SK-N-SH (cell line): ENCODE measurements around the gene AGAP1. TPM values are rescaled to one million over a fixed set of nuclear protein-coding genes. Genes with fewer than 3 reads are reported as not detected.

Source experiments
- CTCF ChIA-PET: fragments of 300-600, 350-600 bp; formaldehyde crosslinking; extraction: SDS; loops from one replicate; lab custom pipeline; 2021; lab: Yijun Ruan, JAX
- POLR2A ChIA-PET: fragments of 350-600 bp; sonication (Branson Sonifier 250); formaldehyde crosslinking; extraction: SDS; loops from one replicate; lab custom pipeline; 2020; ENCODE audit warnings: antibody characterized with exemption, inconsistent platforms; lab: Yijun Ruan, JAX
- DNase-seq: peaks from one replicate; pipeline ENCODE4 v3.0.0; 2012
- H2AFZ ChIP-seq: fragments of 200-600 bp; sonication (generic); 2 replicates; pipeline ENCODE4 v1.8.1; 2016; ENCODE audit warnings: antibody characterized with exemption, mild to moderate bottlenecking, low read depth
- H3F3A ChIP-seq: fragments of 200-600 bp; sonication (generic); replicated peaks from 2 replicates; pipeline ENCODE3; 2016; ENCODE audit warnings: antibody characterized with exemption, mild to moderate bottlenecking; ENCODE audit not compliant: insufficient read depth
- H3K27ac ChIP-seq, 2 experiments: fragments of 200-500 bp in 1 of 2; fragments of 200-600 bp in 1 of 2; sonication (Bioruptor generic) in 1 of 2; sonication (generic), shearing (Covaris generic) in 1 of 2; 2 replicates each; pipeline versions ENCODE4 v1.5.1 to v1.6.1; 2014 to 2016; ENCODE audit warnings: low read depth in 2 of 2, inconsistent platforms in 1 of 2, low read length in 1 of 2, mild to moderate bottlenecking in 1 of 2, mixed read lengths in 1 of 2
- H3K27me3 ChIP-seq: fragments of 200-600 bp; sonication (generic), shearing (Covaris generic); 2 replicates; pipeline ENCODE4 v1.6.1; 2016; ENCODE audit warnings: mixed run types; ENCODE audit not compliant: insufficient read depth
- H3K36me3 ChIP-seq, 2 experiments: fragments of 200-500 bp in 1 of 2; fragments of 200-600 bp in 1 of 2; sonication (Bioruptor generic) in 1 of 2; sonication (generic) in 1 of 2; replicated peaks in 1 of 2; 2 replicates each; pipeline versions ENCODE3 to v1.5.1; 2014 to 2016; ENCODE audit warnings: low read length in 1 of 2, mild to moderate bottlenecking in 1 of 2; ENCODE audit not compliant: insufficient read depth in 2 of 2, control insufficient read depth in 1 of 2
- H3K4me1 ChIP-seq, 2 experiments: fragments of 200-500 bp in 1 of 2; fragments of 200-600 bp in 1 of 2; sonication (Bioruptor generic) in 1 of 2; sonication (generic), shearing (Covaris generic) in 1 of 2; 2 replicates each; pipeline versions ENCODE4 v1.5.1 to v1.6.1; 2014 to 2016; ENCODE audit warnings: low read depth in 1 of 2, low read length in 1 of 2, mixed run types in 1 of 2; ENCODE audit not compliant: insufficient read depth in 2 of 2, control insufficient read depth in 1 of 2
- H3K4me2 ChIP-seq: fragments of 200-600 bp; sonication (generic), shearing (Covaris generic); 2 replicates; pipeline ENCODE4 v1.6.1; 2017; ENCODE audit warnings: mixed run types
- H3K4me3 ChIP-seq, 2 experiments: fragments of 200-500 bp in 1 of 2; fragments of 200-600 bp in 1 of 2; sonication (Bioruptor generic) in 1 of 2; sonication (generic), shearing (Covaris generic) in 1 of 2; 2 replicates each; pipeline versions ENCODE4 v1.5.1 to v1.8.1; 2014 to 2016; ENCODE audit warnings: low read depth in 2 of 2, inconsistent platforms in 1 of 2, low read length in 1 of 2, mild to moderate bottlenecking in 1 of 2, mixed read lengths in 1 of 2, moderate library complexity in 1 of 2
- H3K79me2 ChIP-seq: fragments of 200-600 bp; sonication (generic); 2 replicates; pipeline ENCODE4 v1.8.1; 2017; ENCODE audit warnings: mild to moderate bottlenecking; ENCODE audit not compliant: insufficient read depth
- H3K9ac ChIP-seq: fragments of 200-600 bp; sonication (generic); 2 replicates; pipeline ENCODE4 v1.6.1; 2017; ENCODE audit warnings: mixed run types
- H3K9me2 ChIP-seq: fragments of 200-600 bp; sonication (generic); 2 replicates; pipeline ENCODE4 v1.6.1; 2017; ENCODE audit warnings: mixed run types
- H3K9me3 ChIP-seq: fragments of 200-600 bp; sonication (generic); 2 replicates; pipeline ENCODE4 v1.6.1; 2017; ENCODE audit warnings: mixed run types, mild to moderate bottlenecking, moderate library complexity
- H4K20me1 ChIP-seq: fragments of 200-600 bp; sonication (generic); 2 replicates; pipeline ENCODE4 v1.6.1; 2017; ENCODE audit warnings: mild to moderate bottlenecking, mixed run types; ENCODE audit not compliant: insufficient read depth
- CTCF ChIP-seq: fragments of 200-600 bp; sonication (generic); IDR thresholded peaks from 2 replicates; pipeline ENCODE4 v1.6.1; 2017; ENCODE audit warnings: antibody characterized with exemption, mild to moderate bottlenecking, moderate library complexity
- FOSL2 ChIP-seq: IDR thresholded peaks from 2 replicates; pipeline ENCODE4 v1.4.0; 2012; ENCODE audit warnings: low read depth, mild to moderate bottlenecking, moderate library complexity, borderline replicate concordance
- FOXJ3 ChIP-seq: sonication (generic); formaldehyde crosslinking; IDR thresholded peaks from 2 replicates; pipeline ENCODE4 v1.5.1; 2020; ENCODE audit warnings: mild to moderate bottlenecking, missing genetic modification reagents
- GABPA ChIP-seq: IDR thresholded peaks from 2 replicates; pipeline ENCODE4 v1.4.0; 2012; ENCODE audit warnings: low read depth, mild to moderate bottlenecking
- MEF2A ChIP-seq: IDR thresholded peaks from 2 replicates; pipeline ENCODE4 v1.4.0; 2012; ENCODE audit warnings: low read depth, borderline replicate concordance
- NFIC ChIP-seq: IDR thresholded peaks from 2 replicates; pipeline ENCODE4 v1.4.0; 2012; ENCODE audit warnings: borderline replicate concordance
- NRF1 ChIP-seq: IDR thresholded peaks from 2 replicates; pipeline ENCODE4 v1.6.1; 2012; ENCODE audit warnings: low read depth, mild to moderate bottlenecking, low read length
- RAD21 ChIP-seq: IDR thresholded peaks from 2 replicates; pipeline ENCODE4 v1.6.1; 2012; ENCODE audit warnings: mild to moderate bottlenecking, low read length
- REST ChIP-seq: IDR thresholded peaks from 2 replicates; pipeline ENCODE4 v1.6.1; 2012; ENCODE audit warnings: mild to moderate bottlenecking, low read depth, low read length, moderate library complexity
- RFX5 ChIP-seq: IDR thresholded peaks from 2 replicates; pipeline ENCODE4 v1.6.1; 2012; ENCODE audit warnings: mild to moderate bottlenecking, improper control_type of control experiment, low read length
- TAF1 ChIP-seq: IDR thresholded peaks from 2 replicates; pipeline ENCODE4 v1.6.1; 2012; ENCODE audit warnings: low read depth, mild to moderate bottlenecking, low read length, moderate library complexity, borderline replicate concordance
- WGBS: methylation state at CpG from one replicate; pipeline ENCODE4 v1.1.6; 2017; ENCODE audit warnings: low lambda C conversion rate; 5-methylcytosine and 5-hydroxymethylcytosine counted together
- polyA plus RNA-seq, 3 experiments: library from polyadenylated mRNA; depleted of rRNA; stranded (reverse); fragments of >200 nt; gene quantifications; 2 replicates each; pipeline ENCODE4 v1.2.3, GENCODE V29; 2012
- TF ChIP-seq, protein P1 (sequence below): IDR thresholded peaks from 2 replicates; pipeline ENCODE4 v1.4.0; 2012; ENCODE audit warnings: low read depth, borderline replicate concordance

AGAP1 gene
- polyA plus RNA-seq, 1 of the 3 experiments (the other 2 are of a cell fraction): 8.8 TPM

GRCh38 chr2:235515821-235516220, 22.0 kb downstream of the AGAP1 start:
- Histone ChIP-seq H3K4me1 (peaks cover 3% of the 10 kb centered on the region in 2 experiments; a peak in 1 of 4 replicates), H3K9me3 (no peaks in the 10 kb centered on the region), H2AFZ (no peak overlapping the region), H4K20me1 (peaks cover 22% of the 10 kb centered on the region), H3K36me3 (no peaks in the 10 kb centered on the region), H3K79me2 (peaks cover 65% of the 10 kb centered on the region), H3K9me2 (no peaks in the 10 kb centered on the region), H3K27ac (no peak overlapping the region), H3K4me3 (no peak overlapping the region), H3K27me3 (no peaks in the 10 kb centered on the region), H3K9ac (no peak overlapping the region), H3K4me2 (no peak overlapping the region), H3F3A (no peaks in the 10 kb centered on the region)
- no peak for DNase-seq
- CTCF ChIA-PET: no interaction called here
- POLR2A ChIA-PET: no interaction called here
- WGBS: 95% methylated on average over 10 of the region's 11 CpGs
- TF ChIP-seq NRF1 (no peak), FOXJ3 (CRISPR knock-in tag) (no peak), RFX5 (no peak), FOSL2 (no peak), GABPA (no peak), RAD21 (no peak), REST (no peak), CTCF (no peak), NFIC (no peak), MEF2A (no peak), TAF1 (no peak)
- TF ChIP-seq, protein P1, sequence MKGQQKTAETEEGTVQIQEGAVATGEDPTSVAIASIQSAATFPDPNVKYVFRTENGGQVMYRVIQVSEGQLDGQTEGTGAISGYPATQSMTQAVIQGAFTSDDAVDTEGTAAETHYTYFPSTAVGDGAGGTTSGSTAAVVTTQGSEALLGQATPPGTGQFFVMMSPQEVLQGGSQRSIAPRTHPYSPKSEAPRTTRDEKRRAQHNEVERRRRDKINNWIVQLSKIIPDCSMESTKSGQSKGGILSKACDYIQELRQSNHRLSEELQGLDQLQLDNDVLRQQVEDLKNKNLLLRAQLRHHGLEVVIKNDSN: no peak
